SU-DHL-6 (cell line): Measurements from ENCODE around the gene PAQR4.

ENCODE experiments used
- EZH2phosphoT487 ChIP-seq: fragments of 200-600 bp; sonication (generic), shearing (Covaris generic); conservative IDR thresholded peaks from 2 replicates; pipeline ENCODE4 v1.6.1; 2018; ENCODE audit warnings: mild to moderate bottlenecking, antibody characterized with exemption, low read length, moderate library complexity, mixed read lengths
- TF ChIP-seq, protein P1 (sequence below): fragments of 200-600 bp; sonication (generic); IDR thresholded peaks from one replicate; pipeline ENCODE4 v1.5.1; 2017; ENCODE audit warnings: antibody characterized with exemption, mild to moderate bottlenecking, low read length, moderate library complexity; ENCODE audit not compliant: insufficient read depth, poor library complexity, severe bottlenecking

DNA sequence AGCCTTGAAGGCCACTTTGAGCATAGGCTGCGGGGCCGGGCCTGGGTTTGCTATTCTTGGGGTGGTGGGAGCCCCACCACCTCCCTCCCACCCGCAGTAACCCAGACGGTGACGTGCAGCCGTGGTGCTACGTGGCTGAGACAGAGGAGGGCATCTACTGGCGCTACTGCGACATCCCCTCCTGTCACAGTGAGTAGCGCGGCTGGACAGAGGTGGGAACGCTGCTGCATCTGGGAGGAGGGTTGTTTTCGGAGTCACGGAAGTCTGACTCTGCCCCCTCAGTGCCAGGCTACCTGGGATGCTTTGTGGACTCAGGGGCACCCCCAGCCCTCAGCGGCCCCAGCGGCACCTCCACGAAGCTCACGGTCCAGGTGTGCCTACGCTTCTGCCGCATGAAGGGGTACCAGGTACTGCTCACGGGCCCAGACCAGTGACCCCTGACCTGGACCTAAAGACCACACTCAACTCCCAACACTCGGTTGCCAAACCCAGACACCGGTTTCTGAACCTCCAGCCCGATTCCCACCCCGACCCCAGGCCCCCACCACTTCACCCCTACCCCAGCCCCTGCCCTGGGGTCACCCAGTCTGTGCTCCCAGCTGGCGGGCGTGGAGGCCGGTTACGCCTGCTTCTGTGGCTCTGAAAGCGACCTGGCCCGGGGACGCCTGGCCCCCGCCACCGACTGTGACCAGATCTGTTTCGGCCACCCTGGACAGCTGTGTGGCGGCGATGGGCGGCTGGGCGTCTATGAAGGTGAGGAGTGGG lies 2.9 kb upstream of the PAQR4 start:
- TF ChIP-seq, protein P1, sequence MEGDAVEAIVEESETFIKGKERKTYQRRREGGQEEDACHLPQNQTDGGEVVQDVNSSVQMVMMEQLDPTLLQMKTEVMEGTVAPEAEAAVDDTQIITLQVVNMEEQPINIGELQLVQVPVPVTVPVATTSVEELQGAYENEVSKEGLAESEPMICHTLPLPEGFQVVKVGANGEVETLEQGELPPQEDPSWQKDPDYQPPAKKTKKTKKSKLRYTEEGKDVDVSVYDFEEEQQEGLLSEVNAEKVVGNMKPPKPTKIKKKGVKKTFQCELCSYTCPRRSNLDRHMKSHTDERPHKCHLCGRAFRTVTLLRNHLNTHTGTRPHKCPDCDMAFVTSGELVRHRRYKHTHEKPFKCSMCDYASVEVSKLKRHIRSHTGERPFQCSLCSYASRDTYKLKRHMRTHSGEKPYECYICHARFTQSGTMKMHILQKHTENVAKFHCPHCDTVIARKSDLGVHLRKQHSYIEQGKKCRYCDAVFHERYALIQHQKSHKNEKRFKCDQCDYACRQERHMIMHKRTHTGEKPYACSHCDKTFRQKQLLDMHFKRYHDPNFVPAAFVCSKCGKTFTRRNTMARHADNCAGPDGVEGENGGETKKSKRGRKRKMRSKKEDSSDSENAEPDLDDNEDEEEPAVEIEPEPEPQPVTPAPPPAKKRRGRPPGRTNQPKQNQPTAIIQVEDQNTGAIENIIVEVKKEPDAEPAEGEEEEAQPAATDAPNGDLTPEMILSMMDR: no peak
- no peak for TF ChIP-seq EZH2phosphoT487
